ENCODE results near the gene HILPDA.

Gene HILPDA

DNA sequence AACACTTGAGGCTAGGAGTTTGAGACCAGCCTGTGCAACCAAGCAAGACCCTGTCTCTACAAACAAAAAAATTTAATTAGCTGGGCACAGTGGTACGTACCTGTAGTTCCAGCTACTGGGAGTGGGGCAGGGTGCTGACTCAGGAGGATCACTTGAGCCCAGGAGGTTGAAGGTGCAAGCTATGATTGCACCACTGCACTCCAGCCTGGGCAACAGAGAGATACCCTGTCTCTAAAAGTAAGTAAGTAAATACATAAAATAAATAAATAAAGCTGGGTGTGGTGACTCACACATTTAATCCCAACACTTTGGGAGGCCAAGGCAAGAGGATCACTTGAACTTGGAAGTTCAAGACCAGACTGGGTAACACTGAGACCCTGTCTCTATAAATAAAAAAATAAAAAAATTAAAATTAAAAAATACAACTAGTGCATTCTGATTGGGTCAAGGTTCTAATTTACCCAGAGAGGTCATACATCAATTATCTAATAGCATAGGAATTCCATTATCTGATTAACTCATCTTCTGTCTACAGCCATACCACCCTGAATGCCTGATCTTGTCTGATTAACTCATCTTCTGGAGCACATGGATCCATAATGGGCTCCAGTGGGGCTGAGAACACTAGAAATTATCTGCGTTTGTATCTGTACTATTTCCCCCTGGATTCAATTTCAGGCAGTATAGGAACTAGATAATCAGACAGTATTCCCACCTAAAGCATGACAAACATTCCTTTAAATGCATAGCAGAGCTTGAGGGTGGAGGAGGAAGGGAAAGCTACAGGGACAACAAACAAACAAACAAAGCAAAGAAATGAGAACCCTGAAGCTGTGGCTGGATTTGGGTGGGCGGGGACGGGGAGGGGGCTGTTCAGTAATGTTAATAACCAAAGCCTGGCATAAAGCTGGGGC is 21.0 kb upstream of the HILPDA start:
- Histone ChIP-seq H3K4me3 (ENCODE audit: low read length) (no peak overlapping the region), H3K9me3 (ENCODE audit: control insufficient read depth, low read length) (no peaks in the 10 kb centered on the region), H3K9ac (ENCODE audit: low read length) (no peak overlapping the region), H3K27me3 (replicated peaks; ENCODE audit: control insufficient read depth, insufficient read depth, low read length) (no peaks in the 10 kb centered on the region), H3K4me1 (ENCODE audit: control insufficient read depth, insufficient read depth, low read length) (peaks cover 21% of the 10 kb centered on the region), H3K36me3 (ENCODE audit: control insufficient read depth, insufficient read depth, low read length, severe bottlenecking) (no peaks in the 10 kb centered on the region)
- DNase-seq (ENCODE audit: low read depth), result no peak

DNA sequence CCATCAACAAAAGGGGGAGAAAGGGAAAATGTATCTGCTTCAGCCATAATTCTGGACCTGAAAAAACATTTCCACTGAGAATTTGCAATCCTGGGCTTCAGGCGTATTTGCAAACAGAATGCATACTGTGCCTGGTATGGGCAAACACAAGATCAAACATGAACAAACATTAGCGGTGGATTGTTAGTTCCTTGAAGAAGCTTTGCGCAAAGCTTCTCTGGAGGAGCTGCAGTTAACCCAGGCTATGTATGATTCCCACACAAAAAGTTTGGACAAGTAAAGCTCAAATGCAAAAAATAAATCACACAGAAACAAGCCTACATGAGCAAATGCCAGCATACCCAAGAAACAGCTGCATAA is 20.4 kb upstream of the HILPDA start:
- DNase-seq (ENCODE audit: low read depth), result no peak

DNA sequence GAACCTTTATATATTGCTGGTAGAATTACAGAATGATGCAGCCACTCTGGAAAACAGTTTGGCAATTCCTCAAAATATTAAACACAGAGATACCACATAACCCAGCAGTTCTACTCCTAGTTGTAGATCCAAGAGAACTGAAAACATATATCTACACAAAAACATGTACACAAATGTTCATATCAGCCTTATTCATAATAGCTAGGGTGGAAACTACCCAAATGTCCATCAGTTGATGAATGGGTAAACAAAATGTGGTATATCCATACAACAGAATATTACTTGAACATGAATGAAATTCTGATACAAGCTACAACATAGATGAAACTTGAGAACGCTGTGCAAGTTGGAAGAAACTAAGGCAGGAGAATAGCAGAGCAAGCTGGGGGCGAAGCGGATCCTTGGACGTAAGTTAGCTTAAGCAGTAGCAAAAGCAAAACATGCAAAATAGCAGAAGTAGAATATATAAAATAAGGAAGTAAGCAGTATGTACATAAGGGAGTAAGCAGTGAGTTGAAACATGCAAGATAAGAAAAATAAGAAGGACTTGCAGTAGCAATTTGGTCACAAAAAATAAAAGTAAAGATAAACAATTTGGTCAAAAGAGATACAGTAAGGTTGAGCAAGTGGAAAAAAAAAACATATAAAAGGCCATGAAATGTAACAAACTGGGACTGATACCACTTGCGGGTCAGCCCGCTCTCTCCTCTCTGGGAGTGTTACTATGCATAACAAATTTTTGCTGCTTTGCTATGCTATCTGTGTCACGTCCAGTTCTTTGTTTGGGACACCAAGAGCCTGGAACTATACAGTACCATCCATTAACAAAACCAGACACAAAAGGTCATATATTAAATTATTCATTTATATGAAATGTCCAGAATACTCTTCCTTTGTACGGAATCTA is 18.0 kb upstream of the HILPDA start:
- H3K4me1 ChIP-seq (ENCODE audit: control insufficient read depth, insufficient read depth, low read length), result peaks cover 9% of the 10 kb centered on the region
- H3K27me3 ChIP-seq (replicated peaks; ENCODE audit: control insufficient read depth, insufficient read depth, low read length), result no peaks in the 10 kb centered on the region
- H3K4me3 ChIP-seq (ENCODE audit: low read length), result no peak overlapping the region
- H3K9me3 ChIP-seq (ENCODE audit: control insufficient read depth, low read length), result no peaks in the 10 kb centered on the region
- no peaks in the 10 kb centered on the region for H3K36me3 ChIP-seq (ENCODE audit: control insufficient read depth, insufficient read depth, low read length, severe bottlenecking)
- DNase-seq (ENCODE audit: low read depth), result no peak
- no peak overlapping the region for H3K9ac ChIP-seq (ENCODE audit: low read length)

More for the DNA sequence above, 20.4 kb upstream of the HILPDA start:
- H3K4me1 ChIP-seq (ENCODE audit: control insufficient read depth, insufficient read depth, low read length), result peaks cover 21% of the 10 kb centered on the region
- H3K9ac ChIP-seq (ENCODE audit: low read length), result no peak overlapping the region
- H3K36me3 ChIP-seq (ENCODE audit: control insufficient read depth, insufficient read depth, low read length, severe bottlenecking), result no peaks in the 10 kb centered on the region
- H3K4me3 ChIP-seq (ENCODE audit: low read length), result no peak overlapping the region
- no peaks in the 10 kb centered on the region for H3K27me3 ChIP-seq (replicated peaks; ENCODE audit: control insufficient read depth, insufficient read depth, low read length)
- H3K9me3 ChIP-seq (ENCODE audit: control insufficient read depth, low read length), result no peaks in the 10 kb centered on the region

DNA sequence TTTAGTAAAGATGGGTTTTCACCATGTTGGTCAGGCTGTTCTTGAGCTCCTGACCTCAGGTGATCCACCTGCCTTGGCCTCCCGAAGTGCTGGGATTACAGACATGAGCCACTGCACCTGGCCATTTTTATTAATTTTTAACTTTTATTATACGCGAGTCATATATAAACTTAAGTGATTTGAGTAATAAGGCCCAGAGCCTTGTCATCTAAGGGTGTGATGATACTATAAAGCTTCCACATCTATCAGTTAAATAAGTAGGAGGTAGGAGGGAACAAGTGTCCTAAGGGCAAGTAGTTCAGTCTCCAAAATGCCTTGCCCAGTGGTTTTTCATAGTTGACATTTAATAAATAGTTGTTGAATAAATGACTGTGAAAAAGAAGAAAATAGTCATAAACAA is 13.3 kb upstream of the HILPDA start:
- Histone ChIP-seq H3K27me3 (replicated peaks; ENCODE audit: control insufficient read depth, insufficient read depth, low read length) (no peaks in the 10 kb centered on the region), H3K4me1 (ENCODE audit: control insufficient read depth, insufficient read depth, low read length) (peaks cover 16% of the 10 kb centered on the region), H3K9ac (ENCODE audit: low read length) (no peak overlapping the region), H3K4me3 (ENCODE audit: low read length) (no peak overlapping the region), H3K9me3 (ENCODE audit: control insufficient read depth, low read length) (no peaks in the 10 kb centered on the region), H3K36me3 (ENCODE audit: control insufficient read depth, insufficient read depth, low read length, severe bottlenecking) (no peaks in the 10 kb centered on the region)
- DNase-seq (ENCODE audit: low read depth), result no peak

DNA sequence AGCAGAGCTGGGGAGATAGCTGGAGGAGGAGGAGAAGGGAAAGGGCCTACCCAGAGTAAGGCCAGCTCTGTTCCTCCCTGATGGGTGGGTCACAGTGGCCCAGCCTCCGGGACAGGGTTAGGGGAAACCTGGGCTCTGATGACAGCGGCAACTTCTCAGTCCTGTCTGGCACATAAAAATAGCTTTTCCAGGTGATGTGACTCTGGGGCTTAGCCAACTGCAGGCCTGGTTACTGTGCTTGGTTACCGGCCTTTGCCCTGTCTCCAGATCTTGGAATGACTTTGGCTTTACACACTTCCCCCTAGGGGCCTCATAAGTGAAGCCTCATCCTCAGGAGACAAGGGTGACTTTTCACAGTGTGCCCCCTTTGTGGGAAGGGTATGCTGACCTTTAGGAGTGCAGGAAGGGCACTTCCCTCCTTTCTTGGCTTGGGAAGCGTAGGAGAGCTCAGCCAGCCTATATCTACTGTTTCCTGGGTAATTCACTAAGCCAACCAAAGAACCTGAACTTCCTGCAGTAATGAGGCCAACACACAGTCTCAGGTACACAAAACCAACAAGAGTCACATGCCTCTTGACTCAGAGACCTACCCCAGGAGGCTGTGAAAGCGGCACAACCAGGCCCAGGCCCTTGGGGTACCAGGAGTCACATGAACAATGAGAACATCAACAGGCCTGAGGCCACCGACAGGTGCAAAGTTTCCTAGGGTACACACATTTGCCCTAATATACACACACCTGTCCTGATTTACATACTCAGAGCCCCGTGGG is 11.7 kb upstream of the HILPDA start:
- no peak for DNase-seq (ENCODE audit: low read depth)
- Histone ChIP-seq H3K36me3 (ENCODE audit: control insufficient read depth, insufficient read depth, low read length, severe bottlenecking) (no peaks in the 10 kb centered on the region), H3K9ac (ENCODE audit: low read length) (no peak overlapping the region), H3K4me3 (ENCODE audit: low read length) (no peak overlapping the region), H3K4me1 (ENCODE audit: control insufficient read depth, insufficient read depth, low read length) (peaks cover 29% of the 10 kb centered on the region), H3K9me3 (ENCODE audit: control insufficient read depth, low read length) (no peaks in the 10 kb centered on the region), H3K27me3 (replicated peaks; ENCODE audit: control insufficient read depth, insufficient read depth, low read length) (no peaks in the 10 kb centered on the region)

DNA sequence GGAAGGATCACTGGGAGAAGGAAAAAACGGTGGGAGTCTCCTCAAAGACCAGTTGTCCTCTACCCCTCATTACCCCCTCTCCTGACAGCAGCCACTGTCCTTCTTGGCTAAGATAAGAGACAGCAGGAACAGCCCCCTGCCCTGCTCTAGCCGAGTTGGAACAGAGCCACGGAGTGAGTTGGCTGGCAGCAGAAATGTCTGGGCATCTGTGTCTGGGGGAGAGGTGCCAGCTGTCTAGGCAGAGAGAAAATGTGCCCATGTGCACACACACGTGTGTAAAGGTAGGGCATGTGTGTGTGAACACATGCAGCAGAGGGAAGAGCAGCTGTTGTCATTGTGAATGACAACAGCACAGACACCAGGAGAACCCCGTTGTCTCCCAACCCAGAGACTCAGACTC is 9.4 kb upstream of the HILPDA start:
- no peak for DNase-seq (ENCODE audit: low read depth)
- no peaks in the 10 kb centered on the region for H3K9me3 ChIP-seq (ENCODE audit: control insufficient read depth, low read length)
- H3K36me3 ChIP-seq (ENCODE audit: control insufficient read depth, insufficient read depth, low read length, severe bottlenecking), result no peaks in the 10 kb centered on the region
- no peak overlapping the region for H3K4me3 ChIP-seq (ENCODE audit: low read length)
- peak overlapping the region; percentile 53 for H3K9ac ChIP-seq (ENCODE audit: low read length)
- H3K27me3 ChIP-seq (replicated peaks; ENCODE audit: control insufficient read depth, insufficient read depth, low read length), result no peaks in the 10 kb centered on the region
- peaks cover 44% of the 10 kb centered on the region for H3K4me1 ChIP-seq (ENCODE audit: control insufficient read depth, insufficient read depth, low read length)

DNA sequence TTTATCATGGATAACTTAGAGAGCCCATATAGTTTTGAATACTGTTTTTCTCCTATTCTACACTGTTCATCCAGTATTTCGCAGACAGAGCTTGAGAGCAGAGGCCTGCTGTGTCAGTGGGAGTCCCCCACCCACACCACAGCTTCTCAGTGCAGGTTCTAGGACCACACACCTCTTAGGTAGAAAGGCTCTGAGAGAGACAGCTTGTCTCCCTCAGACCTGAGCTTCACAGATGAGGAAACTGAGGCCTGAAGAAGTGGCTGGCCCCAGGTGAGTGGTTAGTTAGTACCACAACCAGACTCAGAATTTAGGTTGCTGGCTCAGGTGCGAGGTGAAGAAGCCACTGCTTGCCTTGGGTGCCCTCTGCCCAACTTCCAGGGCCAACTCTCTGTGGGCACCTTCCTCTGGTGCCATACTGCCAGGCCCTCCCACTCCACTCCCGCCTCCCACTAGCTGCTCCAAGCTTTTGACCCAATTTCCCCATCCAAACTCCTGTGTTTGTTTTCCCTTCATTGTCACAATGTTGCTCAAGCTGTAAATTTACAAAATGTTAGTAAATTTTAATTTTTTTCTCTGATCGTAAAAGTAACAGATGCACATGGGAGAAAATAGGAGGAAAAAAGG is 7.6 kb upstream of the HILPDA start:
- H3K27me3 ChIP-seq (replicated peaks; ENCODE audit: control insufficient read depth, insufficient read depth, low read length), result no peaks in the 10 kb centered on the region
- no peak for DNase-seq (ENCODE audit: low read depth)
- peak overlapping the region; percentile 80 for H3K9ac ChIP-seq (ENCODE audit: low read length)
- H3K4me1 ChIP-seq (ENCODE audit: control insufficient read depth, insufficient read depth, low read length), result peaks cover 57% of the 10 kb centered on the region
- no peaks in the 10 kb centered on the region for H3K36me3 ChIP-seq (ENCODE audit: control insufficient read depth, insufficient read depth, low read length, severe bottlenecking)
- no peak overlapping the region for H3K4me3 ChIP-seq (ENCODE audit: low read length)
- no peaks in the 10 kb centered on the region for H3K9me3 ChIP-seq (ENCODE audit: control insufficient read depth, low read length)

DNA sequence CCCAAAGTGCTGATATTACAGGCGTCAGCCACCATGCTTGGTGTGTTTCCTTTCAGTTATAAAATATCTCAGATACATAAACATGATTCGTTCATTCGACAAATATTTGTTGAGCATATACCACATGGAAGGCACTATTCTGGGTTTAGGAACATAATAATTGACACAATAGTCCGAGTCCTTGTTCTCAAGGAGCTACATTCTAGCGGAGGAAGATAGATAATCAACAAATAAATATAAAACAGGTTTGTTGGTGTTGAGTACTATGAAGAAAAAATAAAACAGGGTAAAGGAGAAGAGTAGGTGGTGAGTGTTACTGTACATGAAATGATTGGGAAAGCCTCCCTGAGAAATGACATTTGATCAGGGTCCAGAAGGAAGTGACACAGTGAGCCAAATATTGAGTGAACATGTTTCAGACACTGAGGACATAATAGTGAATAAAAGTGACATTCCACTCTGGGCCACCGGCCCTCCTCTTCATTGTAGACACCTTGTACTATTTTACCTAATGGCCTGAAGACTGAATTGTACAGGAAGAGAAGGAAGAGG is 6.9 kb upstream of the HILPDA start:
- Histone ChIP-seq H3K9me3 (ENCODE audit: control insufficient read depth, low read length) (no peaks in the 10 kb centered on the region), H3K9ac (ENCODE audit: low read length) (peak overlapping the region; percentile 80), H3K36me3 (ENCODE audit: control insufficient read depth, insufficient read depth, low read length, severe bottlenecking) (no peaks in the 10 kb centered on the region), H3K27me3 (replicated peaks; ENCODE audit: control insufficient read depth, insufficient read depth, low read length) (no peaks in the 10 kb centered on the region), H3K4me1 (ENCODE audit: control insufficient read depth, insufficient read depth, low read length) (peaks cover 64% of the 10 kb centered on the region), H3K4me3 (ENCODE audit: low read length) (no peak overlapping the region)
- no peak for DNase-seq (ENCODE audit: low read depth)

DNA sequence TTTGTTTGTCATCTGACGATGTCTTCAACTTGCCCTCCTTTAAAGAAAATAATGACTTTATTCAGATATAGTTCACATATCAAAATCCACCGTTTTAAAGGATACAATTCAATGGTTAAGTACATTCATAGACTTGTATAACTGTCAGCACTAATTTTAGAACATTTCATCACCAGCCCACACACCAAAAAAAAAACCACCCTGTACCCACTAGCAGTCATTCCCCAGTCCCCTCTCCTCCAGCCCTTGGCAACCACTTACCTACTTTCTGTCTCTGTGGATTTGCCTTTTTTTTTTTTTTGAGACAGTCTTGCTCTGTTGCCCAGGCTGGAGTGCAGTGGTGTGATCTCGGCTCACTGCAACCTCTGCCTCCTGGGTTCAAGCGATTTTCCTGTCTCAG is 5.3 kb upstream of the HILPDA start:
- H3K9ac ChIP-seq (ENCODE audit: low read length), result peak overlapping the region; percentile 78
- no peaks in the 10 kb centered on the region for H3K9me3 ChIP-seq (ENCODE audit: control insufficient read depth, low read length)
- peak overlapping the region; percentile 52 for H3K4me3 ChIP-seq (ENCODE audit: low read length)
- no peaks in the 10 kb centered on the region for H3K27me3 ChIP-seq (replicated peaks; ENCODE audit: control insufficient read depth, insufficient read depth, low read length)
- DNase-seq (ENCODE audit: low read depth), result no peak
- H3K36me3 ChIP-seq (ENCODE audit: control insufficient read depth, insufficient read depth, low read length, severe bottlenecking), result no peaks in the 10 kb centered on the region
- H3K4me1 ChIP-seq (ENCODE audit: control insufficient read depth, insufficient read depth, low read length), result peaks cover 75% of the 10 kb centered on the region

DNA sequence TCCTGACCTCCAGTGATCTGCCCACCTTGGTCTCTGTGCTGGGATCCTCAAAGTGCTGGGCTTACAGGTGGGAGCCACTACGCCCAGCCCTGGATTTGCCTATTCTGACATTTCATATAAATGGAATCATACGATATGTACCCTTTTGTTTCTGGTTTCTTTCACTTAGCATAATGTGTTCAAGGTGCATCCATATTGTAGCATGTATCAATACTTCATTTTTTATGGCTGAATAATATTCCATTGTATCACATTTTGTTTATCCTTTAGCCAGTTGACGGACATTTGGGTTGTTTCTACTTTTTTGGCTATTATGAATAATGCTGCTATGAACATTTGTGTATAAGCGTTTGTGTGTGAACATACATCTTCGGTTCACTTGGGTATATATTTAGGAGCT is 4.8 kb upstream of the HILPDA start:
- Histone ChIP-seq H3K9me3 (ENCODE audit: control insufficient read depth, low read length) (no peaks in the 10 kb centered on the region), H3K9ac (ENCODE audit: low read length) (peak overlapping the region; percentile 62), H3K36me3 (ENCODE audit: control insufficient read depth, insufficient read depth, low read length, severe bottlenecking) (no peaks in the 10 kb centered on the region), H3K27me3 (replicated peaks; ENCODE audit: control insufficient read depth, insufficient read depth, low read length) (no peaks in the 10 kb centered on the region), H3K4me3 (ENCODE audit: low read length) (peak overlapping the region; percentile 24), H3K4me1 (ENCODE audit: control insufficient read depth, insufficient read depth, low read length) (peaks cover 74% of the 10 kb centered on the region)
- no peak for DNase-seq (ENCODE audit: low read depth)
